GM12878 (cell line): ENCODE data around the gene MED31. TPM values are rescaled to one million over a fixed set of nuclear protein-coding genes. Genes with fewer than 3 reads are reported as not detected.

Experiments
- ATAC-seq: fragments of 200-7000 bp; cut with Tn5 transposase; 3 replicates; pipeline ENCODE4 v1.9.1; 2020; ENCODE audit warnings: mild to moderate bottlenecking, moderate library complexity
- BruUV-seq: library from RNA; stranded (reverse); fragments of 400-500 nt; replicated peaks from 2 replicates; lab custom pipeline; 2021; lab: Mats Ljungman, UMichigan
- CTCF ChIA-PET: fragments of 300-600 bp; sonication (Branson Sonifier 250); formaldehyde crosslinking; extraction: SDS; loops from one replicate; lab custom pipeline; 2021; ENCODE audit warnings: inconsistent platforms; lab: Yijun Ruan, JAX
- POLR2A ChIA-PET: fragments of 350-600 bp; formaldehyde crosslinking; extraction: SDS; loops from one replicate; lab custom pipeline; 2021; ENCODE audit warnings: inconsistent platforms; lab: Charles Lee
- RAD21 ChIA-PET: fragments of 300-600 bp; sonication (Branson Sonifier 250); formaldehyde crosslinking; loops from one replicate; lab custom pipeline; 2023; ENCODE audit warnings: antibody characterized with exemption; ENCODE audit not compliant: unreplicated experiment; lab: Charles Lee
- SMC1A ChIA-PET: fragments of 300-600 bp; sonication (Branson Sonifier 250); formaldehyde crosslinking; loops from one replicate; lab custom pipeline; 2023; ENCODE audit not compliant: unreplicated experiment, uncharacterized antibody; lab: Charles Lee
- DNase-seq: peaks from one replicate; pipeline ENCODE4 v3.0.0-alpha.2; 2011; ENCODE audit warnings: low read depth, low spot score
- FAIRE-seq: peaks from 3 replicates; lab custom pipeline; 2011; peaks lifted over from hg19 to GRCh38; lab: Jason Lieb, UNC
- H2AFZ ChIP-seq: 2 replicates; pipeline ENCODE4 v1.6.0; 2011; ENCODE audit warnings: low read depth, low read length, control low read depth; ENCODE audit not compliant: control insufficient read depth
- H3K27ac ChIP-seq: 2 replicates; pipeline ENCODE4 v1.5.1; 2011; ENCODE audit warnings: control low read depth; ENCODE audit not compliant: control insufficient read depth, insufficient read depth
- H3K27me3 ChIP-seq, 2 experiments: replicated peaks in 1 of 2; 2 replicates each; pipeline versions ENCODE4 v1.6.0 to v1.6.1; 2011; ENCODE audit warnings: low read length in 1 of 2; ENCODE audit not compliant: control insufficient read depth in 2 of 2, insufficient read depth in 2 of 2
- H3K36me3 ChIP-seq, 2 experiments: 2 replicates each; pipeline ENCODE4 v1.5.1; 2011; ENCODE audit warnings: low read length in 1 of 2; ENCODE audit not compliant: control insufficient read depth in 2 of 2, insufficient read depth in 2 of 2
- H3K4me1 ChIP-seq: 2 replicates; pipeline ENCODE4 v1.6.1; 2011; ENCODE audit warnings: mild to moderate bottlenecking, low read length, moderate library complexity, mixed read lengths; ENCODE audit not compliant: control insufficient read depth, insufficient read depth
- H3K4me2 ChIP-seq: 2 replicates; pipeline ENCODE4 v1.6.0; 2011; ENCODE audit warnings: control low read depth; ENCODE audit not compliant: control insufficient read depth, insufficient read depth
- H3K4me3 ChIP-seq: fragments of 200-600 bp; sonication (generic); 2 replicates; pipeline ENCODE4 v1.5.1; 2016
- H3K79me2 ChIP-seq: 2 replicates; pipeline ENCODE4 v1.6.0; 2011; ENCODE audit warnings: low read length; ENCODE audit not compliant: control insufficient read depth, insufficient read depth
- H3K9ac ChIP-seq: 2 replicates; pipeline ENCODE4 v1.8.0; 2011; ENCODE audit warnings: low read length, control low read depth, mixed read lengths; ENCODE audit not compliant: control insufficient read depth, insufficient read depth
- H3K9me3 ChIP-seq: replicated peaks from 3 replicates; pipeline ENCODE4 v1.5.1; 2011; ENCODE audit warnings: mild to moderate bottlenecking, low read length; ENCODE audit not compliant: control insufficient read depth, insufficient read depth
- H4K20me1 ChIP-seq: 2 replicates; pipeline ENCODE4 v1.6.0; 2011; ENCODE audit not compliant: control insufficient read depth, insufficient read depth
- BMI1 ChIP-seq: fragments of 450-650 bp; IDR thresholded peaks from 2 replicates; pipeline ENCODE4 v1.6.1; 2016; ENCODE audit warnings: mild to moderate bottlenecking, moderate library complexity, borderline replicate concordance
- BRCA1 ChIP-seq: IDR thresholded peaks from 2 replicates; pipeline ENCODE4 v1.6.1; 2011; ENCODE audit warnings: low read depth, low read length, improper control_type of control experiment
- CHD2 ChIP-seq: IDR thresholded peaks from 2 replicates; pipeline ENCODE4 v1.6.1; 2011; ENCODE audit warnings: low read depth, low read length, improper control_type of control experiment, borderline replicate concordance
- ETV6 ChIP-seq, 2 experiments: fragments of 450-650 bp in 1 of 2; IDR thresholded peaks in 1 of 2; conservative IDR thresholded peaks in 1 of 2; 2 replicates each; pipeline ENCODE4 v1.6.1; 2014; ENCODE audit warnings: antibody characterized with exemption in 1 of 2, borderline replicate concordance in 1 of 2, low read depth in 1 of 2, mild to moderate bottlenecking in 1 of 2, moderate library complexity in 1 of 2
- FOS ChIP-seq: IDR thresholded peaks from 3 replicates; pipeline ENCODE4 v1.6.1; 2011; ENCODE audit warnings: borderline replicate concordance; ENCODE audit not compliant: insufficient read length; ENCODE audit errors: extremely low read depth
- KAT2A ChIP-seq: conservative IDR thresholded peaks from 2 replicates; pipeline ENCODE4 v1.6.1; 2011; ENCODE audit warnings: low read depth, low read length; ENCODE audit not compliant: control insufficient read depth
- POLR2AphosphoS5 ChIP-seq: IDR thresholded peaks from 2 replicates; pipeline ENCODE4 v1.6.1; 2011; ENCODE audit warnings: mild to moderate bottlenecking, low read length, inconsistent platforms
- RUNX3 ChIP-seq: IDR thresholded peaks from 2 replicates; pipeline ENCODE4 v1.6.1; 2012; ENCODE audit warnings: low read length, inconsistent platforms
- SMC3 ChIP-seq: IDR thresholded peaks from 2 replicates; pipeline ENCODE4 v1.6.1; 2011; ENCODE audit warnings: low read length, improper control_type of control experiment, borderline replicate concordance
- SP1 ChIP-seq: IDR thresholded peaks from one replicate; pipeline ENCODE4 v1.6.1; 2011; ENCODE audit warnings: low read depth, low read length
- STAT3 ChIP-seq: IDR thresholded peaks from 2 replicates; pipeline ENCODE4 v1.6.1; 2011; ENCODE audit warnings: low read depth, low read length, improper control_type of control experiment
- TCF7 ChIP-seq: IDR thresholded peaks from 2 replicates; pipeline ENCODE4 v1.6.1; 2014; ENCODE audit warnings: antibody characterized with exemption, borderline replicate concordance
- ZNF207 ChIP-seq: fragments of 450-650 bp; IDR thresholded peaks from 2 replicates; pipeline ENCODE4 v1.6.1; 2014; ENCODE audit warnings: antibody characterized with exemption, mild to moderate bottlenecking, borderline replicate concordance
- WGBS: methylation state at CpG from one replicate; pipeline ENCODE4 v1.1.6; 2016; ENCODE audit warnings: low lambda C conversion rate; ENCODE audit not compliant: insufficient replicate concordance, insufficient coverage; ENCODE audit errors: missing lambda C conversion rate; 5-methylcytosine and 5-hydroxymethylcytosine counted together
- in situ Hi-C: fragments of 300-500 bp; cut with MboI; formaldehyde crosslinking; loops from 9 replicates; pipeline ENCODE4 v1.14.3; 2018; ENCODE audit warnings: mixed read lengths
- intact Hi-C: fragments of 100-400 bp; cut with micrococcal nuclease; formaldehyde crosslinking; loops from one replicate; pipeline ENCODE4 v1.14.2; 2022; ENCODE audit not compliant: unreplicated experiment
- polyA plus RNA-seq, 11 experiments: library from polyadenylated mRNA; depleted of rRNA in 4 of 11; unstranded in 6 of 11; stranded (reverse) in 5 of 11; fragments of >200 nt; fragmentation: Nextera tagmentation in 4 of 11; fragmentation: Illumina TruSeq in 1 of 11; extraction: Ambion mirVana in 4 of 11; extraction: Trizol in 1 of 11; gene quantifications; 1 replicate in 1 of 11; 2 replicates in 10 of 11; pipeline versions ENCODE4 v1.2.1 to v1.2.3, GENCODE V29; 2011 to 2016; ENCODE audit warnings: inconsistent platforms in 2 of 11, missing spikeins in 2 of 11, low read depth in 1 of 11
- total RNA-seq, 4 experiments: library from RNA; depleted of rRNA in 3 of 4; stranded (reverse); fragments of >200 nt in 3 of 4; fragmentation: Illumina TruSeq in 1 of 4; extraction: Trizol in 1 of 4; gene quantifications; 2 replicates each; pipeline versions ENCODE4 v1.2.1 to v1.2.3, GENCODE V29; 2013 to 2021
- TF ChIP-seq, protein P1 (sequence below): IDR thresholded peaks from 2 replicates; pipeline ENCODE4 v1.6.1; 2012; ENCODE audit warnings: mild to moderate bottlenecking, low read depth, low read length
- TF ChIP-seq, protein P2 (sequence below): IDR thresholded peaks from 2 replicates; pipeline ENCODE4 v1.6.1; 2012; ENCODE audit warnings: low read length, inconsistent platforms
- TF ChIP-seq, protein P3 (sequence below): IDR thresholded peaks from 2 replicates; pipeline ENCODE4 v1.6.1; 2012; ENCODE audit warnings: low read depth, low read length, improper control_type of control experiment
- TF ChIP-seq, protein P4 (sequence below), 3 experiments: IDR thresholded peaks in 2 of 3; conservative IDR thresholded peaks in 1 of 3; 2 replicates each; pipeline ENCODE4 v1.5.1; 2011; ENCODE audit warnings: low read depth in 3 of 3, low read length in 3 of 3, mild to moderate bottlenecking in 3 of 3, control low read depth in 2 of 3, moderate library complexity in 2 of 3, inconsistent platforms in 1 of 3, mixed read lengths in 1 of 3; ENCODE audit not compliant: control insufficient read depth in 2 of 3, insufficient read depth in 1 of 3; ENCODE audit errors: extremely low read depth in 1 of 3

Gene MED31
- total and polyA plus RNA-seq, 10 of the 15 experiments (the other 5 are each of a cell fraction or from before 2014, with no cell fraction given): 14.4 to 71.1 (median 34.6) TPM

DNA sequence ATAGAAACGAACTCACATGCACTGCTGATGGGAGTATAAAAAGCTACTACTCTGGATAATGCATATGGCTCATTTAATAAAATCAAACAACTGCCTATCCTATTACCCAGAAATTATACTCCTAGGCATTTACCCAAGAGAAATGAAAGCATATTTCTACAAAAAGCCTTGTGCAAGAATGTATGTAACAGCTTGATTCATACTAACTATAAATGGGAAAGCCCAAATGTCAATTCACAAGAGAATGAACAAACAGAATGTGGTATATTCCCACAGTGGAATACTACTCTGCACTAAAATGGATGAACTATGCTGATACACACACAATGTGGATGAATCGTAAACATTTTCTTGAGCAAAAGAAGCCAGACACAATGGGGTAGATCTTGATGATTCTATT, 49.3 kb downstream of the MED31 start:
- Histone ChIP-seq H3K27ac (no peak overlapping the region), H3K79me2 (no peaks in the 10 kb centered on the region), H3K9me3 (no peaks in the 10 kb centered on the region), H3K9ac (no peak overlapping the region), H3K4me3 (no peak overlapping the region), H2AFZ (no peak overlapping the region), H3K36me3 (peaks cover 0 to 21% of the 10 kb centered on the region in 2 experiments; a peak in 3 of 4 replicates), H3K4me2 (no peak overlapping the region), H3K4me1 (no peaks in the 10 kb centered on the region), H4K20me1 (no peaks in the 10 kb centered on the region; the same call in 1 of the 2 replicates), H3K27me3 (no peaks in the 10 kb centered on the region)
- ChIA-PET POLR2A (interaction anchor here (1.0 kb wide), 1 partner anchor 364 kb away, joined by 4 read pairs; no protein-coding TSS in a partner anchor), RAD21 (interaction anchor here (1.0 kb wide), 1 partner anchor 129 kb away, joined by 4 read pairs; no protein-coding TSS in a partner anchor), CTCF (no interaction called here), SMC1A (interaction anchor here (0.9 kb wide), 1 partner anchor 130 kb away, joined by 3 read pairs; no protein-coding TSS in a partner anchor)
- ATAC-seq (no peak), FAIRE-seq (no peak), DNase-seq (no peak)
- intact Hi-C loops (no loop called here), in situ Hi-C loops (no loop called here)
- BruUV-seq: no TSS peak
- 64% methylated on average over 2 of the region's 2 CpGs for WGBS
- TF ChIP-seq SMC3 (no peak), BMI1 (no peak), RUNX3 (no peak), ZNF207 (no peak), FOS (no peak), POLR2AphosphoS5 (no peak), STAT3 (no peak), TCF7 (no peak), KAT2A (no peak), BRCA1 (no peak), CHD2 (no peak), SP1 (no peak), ETV6 (conservative IDR thresholded peaks at IDR 0.05 in 1 of 2, IDR thresholded peaks at IDR 0.05 in 1 of 2; ENCODE audit: borderline replicate concordance in 1 of 2, low read depth in 1 of 2) (no peak)
- TF ChIP-seq, protein P1, sequence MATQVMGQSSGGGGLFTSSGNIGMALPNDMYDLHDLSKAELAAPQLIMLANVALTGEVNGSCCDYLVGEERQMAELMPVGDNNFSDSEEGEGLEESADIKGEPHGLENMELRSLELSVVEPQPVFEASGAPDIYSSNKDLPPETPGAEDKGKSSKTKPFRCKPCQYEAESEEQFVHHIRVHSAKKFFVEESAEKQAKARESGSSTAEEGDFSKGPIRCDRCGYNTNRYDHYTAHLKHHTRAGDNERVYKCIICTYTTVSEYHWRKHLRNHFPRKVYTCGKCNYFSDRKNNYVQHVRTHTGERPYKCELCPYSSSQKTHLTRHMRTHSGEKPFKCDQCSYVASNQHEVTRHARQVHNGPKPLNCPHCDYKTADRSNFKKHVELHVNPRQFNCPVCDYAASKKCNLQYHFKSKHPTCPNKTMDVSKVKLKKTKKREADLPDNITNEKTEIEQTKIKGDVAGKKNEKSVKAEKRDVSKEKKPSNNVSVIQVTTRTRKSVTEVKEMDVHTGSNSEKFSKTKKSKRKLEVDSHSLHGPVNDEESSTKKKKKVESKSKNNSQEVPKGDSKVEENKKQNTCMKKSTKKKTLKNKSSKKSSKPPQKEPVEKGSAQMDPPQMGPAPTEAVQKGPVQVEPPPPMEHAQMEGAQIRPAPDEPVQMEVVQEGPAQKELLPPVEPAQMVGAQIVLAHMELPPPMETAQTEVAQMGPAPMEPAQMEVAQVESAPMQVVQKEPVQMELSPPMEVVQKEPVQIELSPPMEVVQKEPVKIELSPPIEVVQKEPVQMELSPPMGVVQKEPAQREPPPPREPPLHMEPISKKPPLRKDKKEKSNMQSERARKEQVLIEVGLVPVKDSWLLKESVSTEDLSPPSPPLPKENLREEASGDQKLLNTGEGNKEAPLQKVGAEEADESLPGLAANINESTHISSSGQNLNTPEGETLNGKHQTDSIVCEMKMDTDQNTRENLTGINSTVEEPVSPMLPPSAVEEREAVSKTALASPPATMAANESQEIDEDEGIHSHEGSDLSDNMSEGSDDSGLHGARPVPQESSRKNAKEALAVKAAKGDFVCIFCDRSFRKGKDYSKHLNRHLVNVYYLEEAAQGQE: no peak
- TF ChIP-seq, protein P2, sequence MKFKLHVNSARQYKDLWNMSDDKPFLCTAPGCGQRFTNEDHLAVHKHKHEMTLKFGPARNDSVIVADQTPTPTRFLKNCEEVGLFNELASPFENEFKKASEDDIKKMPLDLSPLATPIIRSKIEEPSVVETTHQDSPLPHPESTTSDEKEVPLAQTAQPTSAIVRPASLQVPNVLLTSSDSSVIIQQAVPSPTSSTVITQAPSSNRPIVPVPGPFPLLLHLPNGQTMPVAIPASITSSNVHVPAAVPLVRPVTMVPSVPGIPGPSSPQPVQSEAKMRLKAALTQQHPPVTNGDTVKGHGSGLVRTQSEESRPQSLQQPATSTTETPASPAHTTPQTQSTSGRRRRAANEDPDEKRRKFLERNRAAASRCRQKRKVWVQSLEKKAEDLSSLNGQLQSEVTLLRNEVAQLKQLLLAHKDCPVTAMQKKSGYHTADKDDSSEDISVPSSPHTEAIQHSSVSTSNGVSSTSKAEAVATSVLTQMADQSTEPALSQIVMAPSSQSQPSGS: no peak
- TF ChIP-seq, protein P3, sequence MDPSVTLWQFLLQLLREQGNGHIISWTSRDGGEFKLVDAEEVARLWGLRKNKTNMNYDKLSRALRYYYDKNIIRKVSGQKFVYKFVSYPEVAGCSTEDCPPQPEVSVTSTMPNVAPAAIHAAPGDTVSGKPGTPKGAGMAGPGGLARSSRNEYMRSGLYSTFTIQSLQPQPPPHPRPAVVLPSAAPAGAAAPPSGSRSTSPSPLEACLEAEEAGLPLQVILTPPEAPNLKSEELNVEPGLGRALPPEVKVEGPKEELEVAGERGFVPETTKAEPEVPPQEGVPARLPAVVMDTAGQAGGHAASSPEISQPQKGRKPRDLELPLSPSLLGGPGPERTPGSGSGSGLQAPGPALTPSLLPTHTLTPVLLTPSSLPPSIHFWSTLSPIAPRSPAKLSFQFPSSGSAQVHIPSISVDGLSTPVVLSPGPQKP: no peak
- TF ChIP-seq, protein P4, sequence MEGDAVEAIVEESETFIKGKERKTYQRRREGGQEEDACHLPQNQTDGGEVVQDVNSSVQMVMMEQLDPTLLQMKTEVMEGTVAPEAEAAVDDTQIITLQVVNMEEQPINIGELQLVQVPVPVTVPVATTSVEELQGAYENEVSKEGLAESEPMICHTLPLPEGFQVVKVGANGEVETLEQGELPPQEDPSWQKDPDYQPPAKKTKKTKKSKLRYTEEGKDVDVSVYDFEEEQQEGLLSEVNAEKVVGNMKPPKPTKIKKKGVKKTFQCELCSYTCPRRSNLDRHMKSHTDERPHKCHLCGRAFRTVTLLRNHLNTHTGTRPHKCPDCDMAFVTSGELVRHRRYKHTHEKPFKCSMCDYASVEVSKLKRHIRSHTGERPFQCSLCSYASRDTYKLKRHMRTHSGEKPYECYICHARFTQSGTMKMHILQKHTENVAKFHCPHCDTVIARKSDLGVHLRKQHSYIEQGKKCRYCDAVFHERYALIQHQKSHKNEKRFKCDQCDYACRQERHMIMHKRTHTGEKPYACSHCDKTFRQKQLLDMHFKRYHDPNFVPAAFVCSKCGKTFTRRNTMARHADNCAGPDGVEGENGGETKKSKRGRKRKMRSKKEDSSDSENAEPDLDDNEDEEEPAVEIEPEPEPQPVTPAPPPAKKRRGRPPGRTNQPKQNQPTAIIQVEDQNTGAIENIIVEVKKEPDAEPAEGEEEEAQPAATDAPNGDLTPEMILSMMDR (IDR thresholded peaks at IDR 0.05 in 2 of 3, conservative IDR thresholded peaks at IDR 0.05 in 1 of 3; ENCODE audit: control insufficient read depth in 2 of 3, extremely low read depth in 1 of 3, insufficient read depth in 1 of 3, low read depth in 3 of 3, low read length in 3 of 3): no peak
